ENCODE results near the gene PDE10A.

PDE10A gene

DNA sequence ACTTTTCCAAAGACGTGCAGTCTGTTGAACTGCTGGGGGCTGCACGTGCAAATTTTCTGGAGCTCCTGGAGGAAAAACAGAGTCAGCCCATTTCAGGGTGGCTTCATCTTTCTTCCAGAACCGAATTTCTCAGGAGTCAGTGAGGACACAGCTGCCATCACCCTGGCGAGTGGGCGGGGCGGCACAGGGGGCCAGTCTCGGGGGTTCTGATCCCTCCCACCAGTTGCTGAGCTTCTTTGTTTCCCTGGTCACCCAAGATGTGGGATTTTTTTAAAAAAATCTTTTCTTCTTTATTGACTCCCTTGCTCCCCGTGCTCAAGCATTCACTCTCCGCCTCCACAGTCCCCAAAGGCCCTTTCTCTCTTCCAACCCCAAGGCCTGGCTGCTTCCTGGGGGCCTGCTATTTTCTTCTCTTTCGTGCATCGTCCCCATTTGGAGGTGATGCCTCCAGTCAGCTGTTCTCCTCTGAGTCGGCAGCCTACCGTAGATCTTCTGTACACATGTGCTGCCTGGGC, 362.6 kb downstream of the PDE10A start:
- TF ChIP-seq, protein P1, sequence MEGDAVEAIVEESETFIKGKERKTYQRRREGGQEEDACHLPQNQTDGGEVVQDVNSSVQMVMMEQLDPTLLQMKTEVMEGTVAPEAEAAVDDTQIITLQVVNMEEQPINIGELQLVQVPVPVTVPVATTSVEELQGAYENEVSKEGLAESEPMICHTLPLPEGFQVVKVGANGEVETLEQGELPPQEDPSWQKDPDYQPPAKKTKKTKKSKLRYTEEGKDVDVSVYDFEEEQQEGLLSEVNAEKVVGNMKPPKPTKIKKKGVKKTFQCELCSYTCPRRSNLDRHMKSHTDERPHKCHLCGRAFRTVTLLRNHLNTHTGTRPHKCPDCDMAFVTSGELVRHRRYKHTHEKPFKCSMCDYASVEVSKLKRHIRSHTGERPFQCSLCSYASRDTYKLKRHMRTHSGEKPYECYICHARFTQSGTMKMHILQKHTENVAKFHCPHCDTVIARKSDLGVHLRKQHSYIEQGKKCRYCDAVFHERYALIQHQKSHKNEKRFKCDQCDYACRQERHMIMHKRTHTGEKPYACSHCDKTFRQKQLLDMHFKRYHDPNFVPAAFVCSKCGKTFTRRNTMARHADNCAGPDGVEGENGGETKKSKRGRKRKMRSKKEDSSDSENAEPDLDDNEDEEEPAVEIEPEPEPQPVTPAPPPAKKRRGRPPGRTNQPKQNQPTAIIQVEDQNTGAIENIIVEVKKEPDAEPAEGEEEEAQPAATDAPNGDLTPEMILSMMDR (conservative IDR thresholded peaks at IDR 0.05; ENCODE audit: low read length): no peak
- no peak for DNase-seq (ENCODE audit: low read depth)
- no peak overlapping the region for H3K4me3 ChIP-seq (ENCODE audit: low read length)

GRCh38 chr6:165298875-165299274, 364.2 kb downstream of the PDE10A start:
- no peak for DNase-seq (ENCODE audit: low read depth)

GRCh38 chr6:165298402-165298801, 364.6 kb downstream of the PDE10A start:
- DNase-seq (ENCODE audit: low read depth): no peak
- TF ChIP-seq, protein P1 (conservative IDR thresholded peaks at IDR 0.05; ENCODE audit: low read length): no peak
- no peak overlapping the region for H3K4me3 ChIP-seq (ENCODE audit: low read length)

More at GRCh38 chr6:165298875-165299274, 364.2 kb downstream of the PDE10A start:
- H3K4me3 ChIP-seq (ENCODE audit: low read length): no peak overlapping the region
- TF ChIP-seq, protein P1 (conservative IDR thresholded peaks at IDR 0.05; ENCODE audit: low read length): no peak

DNA sequence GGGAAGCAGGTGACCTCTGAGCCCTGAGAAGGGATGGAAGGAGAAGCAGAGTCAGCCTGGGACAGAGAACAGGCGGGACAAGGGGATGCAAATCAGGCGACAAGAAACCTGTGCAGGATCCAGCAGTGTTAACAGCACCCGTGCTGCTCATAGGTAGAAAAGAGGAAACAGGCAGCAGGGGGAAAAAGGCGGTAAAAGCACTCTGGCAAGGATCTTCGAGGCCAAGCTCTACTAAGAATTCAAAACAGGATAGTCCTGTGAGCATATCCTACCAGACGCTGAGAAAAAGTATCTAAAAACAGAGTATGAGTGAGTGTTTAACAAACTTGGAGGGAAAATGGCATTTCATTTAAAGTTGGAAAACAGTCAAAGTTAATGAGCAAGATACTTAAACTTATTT, 370.4 kb downstream of the PDE10A start:
- TF ChIP-seq, protein P1 (conservative IDR thresholded peaks at IDR 0.05; ENCODE audit: low read length): no peak
- DNase-seq (ENCODE audit: low read depth): no peak
- H3K4me3 ChIP-seq (ENCODE audit: low read length): no peak overlapping the region
